Tibial nerve (tissue), 4 donors: ENCODE measurements around the gene SIAE. TPM values are rescaled to one million over a fixed set of nuclear protein-coding genes. Genes with fewer than 3 reads are reported as not detected.

Experiments used
- DNase-seq, 2 donors: peaks; one replicate each; pipeline ENCODE4 v3.0.0-alpha.2; 2019; ENCODE audit warnings: low spot score in 2 of 2
- H3K27ac ChIP-seq, 4 donors: fragments of 200-600 bp; sonication (generic) in 3 of 4; one replicate each; pipeline ENCODE4 v1.5.1; 2017 to 2019; ENCODE audit warnings: mild to moderate bottlenecking in 1 of 4
- H3K27me3 ChIP-seq, 2 donors: fragments of 200-600 bp; sonication (generic) in 1 of 2; one replicate each; pipeline versions ENCODE4 v1.5.1 to v1.6.0; 2017 to 2019
- H3K36me3 ChIP-seq, 3 donors: fragments of 200-600 bp; sonication (generic); one replicate each; pipeline ENCODE4 v1.5.1; 2018 to 2019
- H3K4me1 ChIP-seq, 4 donors: fragments of 200-600 bp; sonication (generic) in 3 of 4; one replicate each; pipeline ENCODE4 v1.5.1; 2017 to 2019
- H3K4me3 ChIP-seq, 4 donors: fragments of 200-600 bp; sonication (generic) in 3 of 4; one replicate each; pipeline ENCODE4 v1.5.1; 2017 to 2019; ENCODE audit warnings: mild to moderate bottlenecking in 1 of 4, moderate library complexity in 1 of 4
- H3K9me3 ChIP-seq, 4 donors: fragments of 200-600 bp; sonication (generic) in 3 of 4; one replicate each; pipeline ENCODE4 v1.5.1; 2017 to 2019
- EP300 ChIP-seq, 2 donors: sonication (generic); formaldehyde crosslinking; IDR thresholded peaks; one replicate each; pipeline ENCODE4 v1.6.1; 2017; ENCODE audit warnings: antibody characterized with exemption in 2 of 2, mild to moderate bottlenecking in 1 of 2
- POLR2A ChIP-seq, 2 donors: fragments of 450-650 bp; IDR thresholded peaks; one replicate each; pipeline ENCODE4 v1.6.1; 2017; ENCODE audit warnings: antibody characterized with exemption in 2 of 2, mild to moderate bottlenecking in 2 of 2, moderate library complexity in 2 of 2
- WGBS, 2 donors: methylation state at CpG; one replicate each; pipeline ENCODE4 v1.1.5; 2018; 5-methylcytosine and 5-hydroxymethylcytosine counted together
- small RNA-seq: library from RNA; depleted of rRNA; stranded (forward); fragments of <200 nt; gene quantifications from one replicate; pipeline ENCODE3, GENCODE V24; 2016
- total RNA-seq, 4 donors: library from RNA; depleted of rRNA; stranded (reverse); fragments of >200 nt; gene quantifications; one replicate each; pipeline ENCODE4 v1.1.0, GENCODE V29; 2016
- TF ChIP-seq, protein P1 (sequence below), 5 experiments: fragments of 200-600 bp in 3 of 5; fragments of 450-650 bp in 2 of 5; sonication (generic) in 3 of 5; IDR thresholded peaks; one replicate each; pipeline ENCODE4 v1.5.1; 2016 to 2019; ENCODE audit warnings: antibody characterized with exemption in 5 of 5, mild to moderate bottlenecking in 3 of 5, moderate library complexity in 2 of 5

SIAE gene
- total RNA-seq, 4 donors from 2014 or later: 6.5 to 20.0 (median 8.2) TPM

DNA sequence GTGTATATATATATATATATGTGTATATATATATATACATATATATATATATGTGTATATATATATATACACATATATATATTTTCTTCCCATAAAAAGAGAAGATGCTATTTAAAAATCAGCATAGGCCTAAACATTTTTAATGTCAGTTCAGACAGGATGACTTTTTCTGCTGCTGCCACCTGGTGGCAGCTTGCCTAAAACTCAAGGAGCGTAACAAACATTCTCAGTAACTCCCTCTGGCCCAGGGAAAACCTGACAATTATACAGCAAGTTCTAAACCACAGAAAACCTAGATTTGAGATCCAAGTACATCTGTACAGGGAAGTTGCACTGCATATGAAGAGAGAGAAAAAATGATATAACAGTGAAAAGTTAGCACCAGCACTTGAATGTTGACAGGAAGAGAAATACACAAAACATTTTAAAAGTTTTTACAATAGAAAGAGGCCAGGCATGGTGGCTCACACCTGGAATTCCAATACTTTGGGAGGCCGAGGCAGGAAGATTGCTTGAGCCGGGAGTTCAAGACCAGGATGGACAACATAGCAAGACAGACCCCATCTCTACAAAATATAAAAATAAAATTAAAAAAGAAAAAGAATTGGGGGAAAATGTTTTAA lies 87.2 kb downstream of the SIAE start:
- no peak overlapping the region for H3K4me3 ChIP-seq
- no peaks in the 10 kb centered on the region for H3K4me1 ChIP-seq
- H3K27ac ChIP-seq: no peak overlapping the region
- H3K36me3 ChIP-seq: no peaks in the 10 kb centered on the region
- 47 to 54% methylated on average over 3 of the region's 3 CpGs for WGBS, 2 donors
- H3K9me3 ChIP-seq: no peaks in the 10 kb centered on the region
- no peaks in the 10 kb centered on the region for H3K27me3 ChIP-seq
- TF ChIP-seq EP300 (IDR thresholded peaks at IDR 0.05): no peak
- TF ChIP-seq, protein P1, sequence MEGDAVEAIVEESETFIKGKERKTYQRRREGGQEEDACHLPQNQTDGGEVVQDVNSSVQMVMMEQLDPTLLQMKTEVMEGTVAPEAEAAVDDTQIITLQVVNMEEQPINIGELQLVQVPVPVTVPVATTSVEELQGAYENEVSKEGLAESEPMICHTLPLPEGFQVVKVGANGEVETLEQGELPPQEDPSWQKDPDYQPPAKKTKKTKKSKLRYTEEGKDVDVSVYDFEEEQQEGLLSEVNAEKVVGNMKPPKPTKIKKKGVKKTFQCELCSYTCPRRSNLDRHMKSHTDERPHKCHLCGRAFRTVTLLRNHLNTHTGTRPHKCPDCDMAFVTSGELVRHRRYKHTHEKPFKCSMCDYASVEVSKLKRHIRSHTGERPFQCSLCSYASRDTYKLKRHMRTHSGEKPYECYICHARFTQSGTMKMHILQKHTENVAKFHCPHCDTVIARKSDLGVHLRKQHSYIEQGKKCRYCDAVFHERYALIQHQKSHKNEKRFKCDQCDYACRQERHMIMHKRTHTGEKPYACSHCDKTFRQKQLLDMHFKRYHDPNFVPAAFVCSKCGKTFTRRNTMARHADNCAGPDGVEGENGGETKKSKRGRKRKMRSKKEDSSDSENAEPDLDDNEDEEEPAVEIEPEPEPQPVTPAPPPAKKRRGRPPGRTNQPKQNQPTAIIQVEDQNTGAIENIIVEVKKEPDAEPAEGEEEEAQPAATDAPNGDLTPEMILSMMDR (IDR thresholded peaks at IDR 0.05): peak; percentile 42 to 58 (median 55)
- peak; percentile 43 to 68 for DNase-seq

DNA sequence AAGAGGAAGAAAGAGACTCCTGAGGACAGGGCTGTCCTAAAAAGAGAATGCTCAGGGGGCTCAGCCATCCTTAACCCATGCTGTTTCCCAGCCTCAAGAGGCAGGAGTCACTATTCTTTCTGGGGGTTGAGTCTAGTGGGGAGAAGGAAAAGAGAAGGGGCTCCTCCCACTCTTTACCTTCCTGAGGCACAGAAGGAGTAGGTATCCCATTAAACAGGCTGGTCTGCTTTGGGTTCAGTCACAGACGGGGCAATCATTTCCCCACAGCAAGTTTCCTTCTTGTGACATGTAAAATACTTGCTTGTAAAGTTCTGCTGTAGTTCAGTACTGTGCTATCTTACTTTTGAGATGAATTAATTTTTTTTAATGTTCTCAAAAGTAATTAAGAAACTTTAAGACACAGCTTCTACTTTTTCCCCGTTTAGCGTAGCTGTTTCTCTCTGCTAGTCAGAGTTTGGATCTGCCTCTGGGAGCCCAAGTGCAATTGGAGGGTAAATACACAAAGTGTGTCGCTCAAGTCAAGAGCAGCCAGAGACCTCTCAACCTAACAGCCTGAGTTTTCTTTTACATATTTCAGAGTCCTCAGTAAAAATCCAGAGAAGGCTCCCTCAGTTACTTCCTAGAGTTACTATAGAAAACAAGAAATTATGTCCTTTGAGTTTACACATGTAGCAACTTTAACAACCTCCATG lies 88.7 kb downstream of the SIAE start:
- Histone ChIP-seq H3K9me3 (no peaks in the 10 kb centered on the region), H3K27me3 (no peaks in the 10 kb centered on the region), H3K27ac (no peak overlapping the region), H3K4me1 (no peaks in the 10 kb centered on the region), H3K36me3 (no peaks in the 10 kb centered on the region), H3K4me3 (no peak overlapping the region)
- 61 to 62% methylated on average over 3 to 4 of the region's 4 CpGs for WGBS, 2 donors
- TF ChIP-seq POLR2A (IDR thresholded peaks at IDR 0.05): no peak
- no peak for TF ChIP-seq EP300 (IDR thresholded peaks at IDR 0.05)
- TF ChIP-seq, protein P1 (IDR thresholded peaks at IDR 0.05): no peak
- DNase-seq: no peak

GRCh38 chr11:124583781-124584180 lies 89.8 kb downstream of the SIAE start:
- Histone ChIP-seq H3K9me3 (no peaks in the 10 kb centered on the region), H3K4me1 (no peaks in the 10 kb centered on the region), H3K36me3 (no peaks in the 10 kb centered on the region), H3K27ac (no peak overlapping the region), H3K27me3 (no peaks in the 10 kb centered on the region), H3K4me3 (no peak overlapping the region)
- TF ChIP-seq, protein P1 (IDR thresholded peaks at IDR 0.05): no peak
- TF ChIP-seq EP300 (IDR thresholded peaks at IDR 0.05) (no peak), POLR2A (IDR thresholded peaks at IDR 0.05) (no peak)
- no peak for DNase-seq
- WGBS, 2 donors: 79 to 82% methylated on average over 8 of the region's 8 CpGs

Small RNAs within 50 kb of the gene (small RNA-seq; reads per million reads assigned to genes)
- not detected for gene RNA5SP352

Other genes starting within 250 kb of the SIAE start
- gene OR8B4, start 248.9 kb downstream of the SIAE start, total RNA-seq: not detected
- not detected for gene OR8B8, start 228.0 kb downstream of the SIAE start, total RNA-seq
- gene OR8B12, start 130.1 kb downstream of the SIAE start, total RNA-seq: not detected
- gene OR8A1, start 103.7 kb downstream of the SIAE start, total RNA-seq: not detected
- not detected for gene PANX3, start 62.3 kb downstream of the SIAE start, total RNA-seq
- 10 to 100 TPM; 32.7 to 45.4 (median 36.4) TPM for gene TBRG1, start 50.9 kb downstream of the SIAE start, total RNA-seq
- 1 to 10 TPM; 1.2 to 7.1 (median 3.3) TPM for gene SPA17, start 165 bp upstream of the SIAE start, total RNA-seq
- 1 to 10 TPM in 3 of 4 donors, not detected in 1; 1.4 to 3.1 (median 2.4) TPM for gene NRGN, start 66.2 kb upstream of the SIAE start, total RNA-seq
- gene VSIG2, start 78.5 kb upstream of the SIAE start, total RNA-seq: 1 to 10 TPM in 2 of 4 donors, not detected in 2; 1.5 to 2.4 TPM
- gene ESAM, start 88.6 kb upstream of the SIAE start, total RNA-seq: 10 to 100 TPM; 18.6 to 45.9 (median 33.0) TPM
- gene MSANTD2, start 126.7 kb upstream of the SIAE start, total RNA-seq: 10 to 100 TPM; 19.8 to 32.8 (median 23.5) TPM
- gene ROBO3, start 191.7 kb upstream of the SIAE start, total RNA-seq: 10 to 100 TPM; 22.2 to 34.3 (median 24.8) TPM
- 10 to 100 TPM; 12.1 to 38.8 (median 28.0) TPM for gene ROBO4, start 224.1 kb upstream of the SIAE start, total RNA-seq
- not detected for gene HEPN1, start 245.5 kb upstream of the SIAE start, total RNA-seq